B cell (primary cell): Measurements from ENCODE around the gene HERPUD1. TPM values are rescaled to one million over a fixed set of nuclear protein-coding genes. Genes with fewer than 3 reads are reported as not detected.

Experiments used
- ATAC-seq: fragments of 200-7000 bp; cut with Tn5 transposase; one replicate; pipeline ENCODE4 v1.10.0; 2021; ENCODE audit warnings: low read depth, mild to moderate bottlenecking, moderate number of reproducible peaks, moderate library complexity
- CTCF ChIA-PET: fragments of 350-600 bp; sonication (Branson Sonifier 250); formaldehyde crosslinking; loops from one replicate; lab custom pipeline; 2021; ENCODE audit warnings: antibody characterized with exemption, inconsistent platforms; lab: Charles Lee
- POLR2A ChIA-PET: fragments of 350-600 bp; sonication (Branson Sonifier 250); formaldehyde crosslinking; loops from one replicate; lab custom pipeline; 2021; ENCODE audit warnings: antibody characterized with exemption; lab: Charles Lee
- DNase-seq: peaks from one replicate; pipeline ENCODE4 v3.0.0; 2013
- H2AFZ ChIP-seq: 2 replicates; pipeline ENCODE4 v1.6.1; 2012; ENCODE audit warnings: mild to moderate bottlenecking, low read depth, low read length; ENCODE audit not compliant: insufficient read depth, poor library complexity, severe bottlenecking
- H3K27ac ChIP-seq, 2 donors: 1 replicate in 1 of 2; 2 replicates in 1 of 2; pipeline ENCODE4 v1.5.1; 2012 to 2013; ENCODE audit warnings: low read length in 2 of 2, mild to moderate bottlenecking in 2 of 2, moderate library complexity in 1 of 2
- H3K27me3 ChIP-seq, 4 experiments: fragments of 200-600 bp in 1 of 4; sonication (generic) in 1 of 4; replicated peaks in 1 of 4; 1 replicate in 2 of 4; 2 replicates in 2 of 4; pipeline versions ENCODE4 v1.6.1 to v1.7.0; 2013 to 2016; ENCODE audit warnings: low read length in 3 of 4, mild to moderate bottlenecking in 2 of 4, mixed read lengths in 1 of 4, moderate library complexity in 1 of 4; ENCODE audit not compliant: insufficient read depth in 4 of 4, control insufficient read depth in 3 of 4; ENCODE audit errors: control extremely low read depth in 1 of 4
- H3K36me3 ChIP-seq, 2 experiments: replicated peaks in 1 of 2; 1 replicate in 1 of 2; 2 replicates in 1 of 2; pipeline versions ENCODE4 v1.6.1 to v1.7.1; 2013; ENCODE audit warnings: low read length in 1 of 2; ENCODE audit not compliant: insufficient read depth in 2 of 2, control insufficient read depth in 1 of 2; ENCODE audit errors: control extremely low read depth in 1 of 2, extremely low read depth in 1 of 2
- H3K4me1 ChIP-seq, 2 donors: fragments of 200-600 bp in 1 of 2; sonication (generic) in 1 of 2; 1 replicate in 1 of 2; 2 replicates in 1 of 2; pipeline versions ENCODE4 v1.5.1 to v1.6.1; 2013 to 2017; ENCODE audit warnings: low read length in 2 of 2; ENCODE audit not compliant: control insufficient read depth in 2 of 2, insufficient read depth in 2 of 2
- H3K4me2 ChIP-seq: replicated peaks from 2 replicates; pipeline ENCODE3; 2012; ENCODE audit warnings: mild to moderate bottlenecking, low read depth, low read length; ENCODE audit not compliant: poor library complexity, severe bottlenecking
- H3K4me3 ChIP-seq, 5 experiments: fragments of 200-600 bp in 1 of 5; sonication (generic) in 1 of 5; 1 replicate in 3 of 5; 2 replicates in 2 of 5; pipeline versions ENCODE4 v1.5.1 to v1.7.0; 2011 to 2016; ENCODE audit warnings: low read length in 4 of 5, mild to moderate bottlenecking in 4 of 5, low read depth in 2 of 5, control low read depth in 1 of 5, moderate library complexity in 1 of 5; ENCODE audit not compliant: insufficient read depth in 1 of 5; ENCODE audit errors: control extremely low read depth in 1 of 5, extremely low read depth in 1 of 5
- H3K79me2 ChIP-seq: fragments of 200-600 bp; sonication (generic); one replicate; pipeline ENCODE4 v1.6.0; 2016; ENCODE audit warnings: low read length; ENCODE audit not compliant: control insufficient read depth, insufficient read depth
- H3K9ac ChIP-seq: fragments of 200-600 bp; sonication (generic); 2 replicates; pipeline ENCODE4 v1.6.1; 2017; ENCODE audit warnings: mild to moderate bottlenecking, low read length, moderate library complexity
- H3K9me3 ChIP-seq, 3 donors: one replicate each; pipeline versions ENCODE4 v1.6.1 to v1.7.1; 2013; ENCODE audit warnings: low read length in 2 of 3; ENCODE audit not compliant: control insufficient read depth in 2 of 3, insufficient read depth in 1 of 3; ENCODE audit errors: control extremely low read depth in 1 of 3
- H4K20me1 ChIP-seq: 2 replicates; pipeline ENCODE4 v1.6.0; 2012; ENCODE audit warnings: mild to moderate bottlenecking, low read length; ENCODE audit not compliant: insufficient read depth, control insufficient read depth, poor library complexity, severe bottlenecking
- H3K27ac Mint-ChIP-seq: one replicate; pipeline ENCODE4 v1.8.0; 2021; ENCODE audit warnings: mixed read lengths
- H3K27me3 Mint-ChIP-seq: one replicate; pipeline ENCODE4 v1.8.0; 2021; ENCODE audit warnings: mixed read lengths
- H3K4me1 Mint-ChIP-seq: one replicate; pipeline ENCODE4 v1.8.0; 2021; ENCODE audit warnings: mixed read lengths
- H3K4me3 Mint-ChIP-seq: one replicate; pipeline ENCODE4 v1.8.0; 2021; ENCODE audit warnings: mixed read lengths
- H3K9me3 Mint-ChIP-seq: one replicate; pipeline ENCODE4 v1.8.0; 2022; ENCODE audit warnings: mixed read lengths; ENCODE audit not compliant: insufficient read depth
- CTCF ChIP-seq: fragments of 200-600 bp; IDR thresholded peaks from one replicate; pipeline ENCODE4 v1.8.0; 2022; ENCODE audit warnings: antibody characterized with exemption, mild to moderate bottlenecking
- EZH2 ChIP-seq: IDR thresholded peaks from 2 replicates; pipeline ENCODE4 v1.6.1; 2012; ENCODE audit warnings: borderline replicate concordance, low read depth, mild to moderate bottlenecking, moderate library complexity, low read length; ENCODE audit not compliant: insufficient read depth, poor library complexity, severe bottlenecking
- WGBS: methylation state at CpG from one replicate; pipeline ENCODE4 v1.1.5; 2013; ENCODE audit warnings: missing lambda C conversion rate; ENCODE audit not compliant: insufficient coverage; 5-methylcytosine and 5-hydroxymethylcytosine counted together
- intact Hi-C: fragments of 100-400 bp; cut with micrococcal nuclease; formaldehyde crosslinking; loops from one replicate; pipeline ENCODE4 v1.10.0; 2022
- polyA plus RNA-seq: library from polyadenylated mRNA; depleted of rRNA; stranded (reverse); fragments of >200 nt; gene quantifications from 2 replicates; pipeline ENCODE4 v1.2.3, GENCODE V29; 2012
- total RNA-seq, 2 donors: library from RNA; stranded (reverse); fragments of 120-200 nt in 1 of 2; gene quantifications; 1 replicate in 1 of 2; 2 replicates in 1 of 2; pipeline versions ENCODE4 v1.2.3 to v1.2.4, GENCODE V29; 2013 to 2022

Gene HERPUD1
- total and polyA plus RNA-seq, 2 donors (not counting 1 experiment from before 2014, with no cell fraction given): 273 to 1,041 TPM

- ATAC-seq: no peak
- no peak overlapping the region for H3K27ac Mint-ChIP-seq
- WGBS: 93% methylated on average over 3 of the region's 12 CpGs
- intact Hi-C loops: no loop called here
- DNase-seq: no peak
- H3K4me1 ChIP-seq: peaks cover 29 to 40% of the 10 kb centered on the region in 2 donors
- H4K20me1 ChIP-seq: peaks cover 22% of the 10 kb centered on the region
- H3K9me3 ChIP-seq: no peaks in the 10 kb centered on the region
- H3K4me3 Mint-ChIP-seq: no peak overlapping the region
- no peaks in the 10 kb centered on the region for H3K27me3 ChIP-seq
- no peaks in the 10 kb centered on the region for H3K9me3 Mint-ChIP-seq
- ChIA-PET POLR2A (interaction anchor here (0.6 to 2.8 kb wide), 7 partner anchors 14 to 99 kb away, joined by 3 to 10 read pairs (median 3); partner anchors contain the start of gene HERPUD1), CTCF (interaction anchor here (0.9 to 11.7 kb wide), 6 partner anchors 9 to 100 kb away, joined by 4 to 118 read pairs (median 6); partner anchors contain the start of gene SLC12A3)
- H3K36me3 ChIP-seq: peaks cover 18 to 59% of the 10 kb centered on the region in 2 experiments
- H3K4me2 ChIP-seq: no peak overlapping the region
- no peak overlapping the region for H3K9ac ChIP-seq
- H3K4me3 ChIP-seq: no peak overlapping the region
- H3K27me3 Mint-ChIP-seq: no peaks in the 10 kb centered on the region
- H3K27ac ChIP-seq: no peak overlapping the region
- peaks cover 53% of the 10 kb centered on the region for H3K4me1 Mint-ChIP-seq
- TF ChIP-seq EZH2: no peak
- TF ChIP-seq CTCF: no peak
- H3K79me2 ChIP-seq: no peaks in the 10 kb centered on the region
- H2AFZ ChIP-seq: no peak overlapping the region
These were observed 14.0 kb downstream of the HERPUD1 start for GRCh38 chr16:56945847-56946527.
